SU-DHL-6 (cell line): ENCODE data around the gene BEND5.

Source experiments
- CTCF ChIP-seq: fragments of 200-600 bp; sonication (generic); IDR thresholded peaks from one replicate; pipeline ENCODE4 v1.5.1; 2017; ENCODE audit warnings: antibody characterized with exemption, mild to moderate bottlenecking, low read length, moderate library complexity; ENCODE audit not compliant: insufficient read depth, poor library complexity, severe bottlenecking
- EZH2phosphoT487 ChIP-seq: fragments of 200-600 bp; sonication (generic), shearing (Covaris generic); conservative IDR thresholded peaks from 2 replicates; pipeline ENCODE4 v1.6.1; 2018; ENCODE audit warnings: mild to moderate bottlenecking, antibody characterized with exemption, low read length, moderate library complexity, mixed read lengths

GRCh38 chr1:48710915-48711314 is 65.8 kb downstream of the BEND5 start:
- TF ChIP-seq CTCF (no peak), EZH2phosphoT487 (no peak)
